ENCODE results near the gene ACOX3.

GRCh38 chr4:8317474-8317873 is 123.0 kb downstream of the ACOX3 start:
- TF ChIP-seq CTCF (conservative IDR thresholded peaks at IDR 0.05; ENCODE audit: low read length) (no peak), EZH2phosphoT487 (IDR thresholded peaks at IDR 0.05; ENCODE audit: borderline replicate concordance, low read depth, low read length) (no peak)

Data from OCI-LY7 (cell line).